ENCODE data around the gene FBXL4.

FBXL4 gene

GRCh38 chr6:98844244-98845210 lies 103.2 kb downstream of the FBXL4 start:
- DNase-seq (ENCODE audit: extremely low read depth, low read depth), result no peak
- TF ChIP-seq CTCF (IDR thresholded peaks at IDR 0.05; ENCODE audit: low read depth, low read length), result no peak

- TF ChIP-seq CTCF (IDR thresholded peaks at IDR 0.05; ENCODE audit: low read depth, low read length), result no peak
- DNase-seq (ENCODE audit: extremely low read depth, low read depth), result no peak
These were observed 104.2 kb downstream of the FBXL4 start for GRCh38 chr6:98843271-98844243.

- DNase-seq (ENCODE audit: extremely low read depth, low read depth), result no peak
- no peak for TF ChIP-seq CTCF (IDR thresholded peaks at IDR 0.05; ENCODE audit: low read depth, low read length)
These were observed 105.2 kb downstream of the FBXL4 start for GRCh38 chr6:98842342-98843180.

GRCh38 chr6:98841621-98842341 lies 106.0 kb downstream of the FBXL4 start:
- no peak for DNase-seq (ENCODE audit: extremely low read depth, low read depth)
- no peak for TF ChIP-seq CTCF (IDR thresholded peaks at IDR 0.05; ENCODE audit: low read depth, low read length)

GRCh38 chr6:98840996-98841513 lies 106.7 kb downstream of the FBXL4 start:
- no peak for DNase-seq (ENCODE audit: extremely low read depth, low read depth)

More at GRCh38 chr6:98840996-98841513, 106.7 kb downstream of the FBXL4 start:
- no peak for TF ChIP-seq CTCF (IDR thresholded peaks at IDR 0.05; ENCODE audit: low read depth, low read length)

Data from AG09319 (cell line).